Suprapubic skin (tissue), 4 donors: ENCODE results near the gene RARS2.

Source experiments
- CTCF ChIP-seq, 2 donors: fragments of 200-600 bp in 1 of 2; fragments of 450-650 bp in 1 of 2; sonication (generic) in 1 of 2; IDR thresholded peaks; one replicate each; pipeline ENCODE4 v1.5.1; 2016 to 2019; ENCODE audit warnings: antibody characterized with exemption in 2 of 2, mild to moderate bottlenecking in 1 of 2, moderate library complexity in 1 of 2
- EP300 ChIP-seq: sonication (generic); formaldehyde crosslinking; IDR thresholded peaks from one replicate; pipeline ENCODE4 v1.6.1; 2017; ENCODE audit warnings: antibody characterized with exemption
- POLR2A ChIP-seq, 2 donors: fragments of 450-650 bp; IDR thresholded peaks; one replicate each; pipeline ENCODE4 v1.6.1; 2017; ENCODE audit warnings: antibody characterized with exemption in 2 of 2, mild to moderate bottlenecking in 2 of 2, moderate library complexity in 2 of 2
- POLR2AphosphoS5 ChIP-seq, 3 donors: sonication (generic); formaldehyde crosslinking; IDR thresholded peaks; one replicate each; pipeline ENCODE4 v1.6.1; 2017; ENCODE audit warnings: antibody characterized with exemption in 3 of 3

- TF ChIP-seq EP300 (no peak), POLR2A (IDR thresholded peaks at IDR 0.05) (no peak), CTCF (IDR thresholded peaks at IDR 0.05) (no peak), POLR2AphosphoS5 (IDR thresholded peaks at IDR 0.05) (no peak)
These were observed 46.5 kb upstream of the RARS2 start for GRCh38 chr6:87636315-87636714.
